ENCODE measurements around the gene FIBP.

DNA sequence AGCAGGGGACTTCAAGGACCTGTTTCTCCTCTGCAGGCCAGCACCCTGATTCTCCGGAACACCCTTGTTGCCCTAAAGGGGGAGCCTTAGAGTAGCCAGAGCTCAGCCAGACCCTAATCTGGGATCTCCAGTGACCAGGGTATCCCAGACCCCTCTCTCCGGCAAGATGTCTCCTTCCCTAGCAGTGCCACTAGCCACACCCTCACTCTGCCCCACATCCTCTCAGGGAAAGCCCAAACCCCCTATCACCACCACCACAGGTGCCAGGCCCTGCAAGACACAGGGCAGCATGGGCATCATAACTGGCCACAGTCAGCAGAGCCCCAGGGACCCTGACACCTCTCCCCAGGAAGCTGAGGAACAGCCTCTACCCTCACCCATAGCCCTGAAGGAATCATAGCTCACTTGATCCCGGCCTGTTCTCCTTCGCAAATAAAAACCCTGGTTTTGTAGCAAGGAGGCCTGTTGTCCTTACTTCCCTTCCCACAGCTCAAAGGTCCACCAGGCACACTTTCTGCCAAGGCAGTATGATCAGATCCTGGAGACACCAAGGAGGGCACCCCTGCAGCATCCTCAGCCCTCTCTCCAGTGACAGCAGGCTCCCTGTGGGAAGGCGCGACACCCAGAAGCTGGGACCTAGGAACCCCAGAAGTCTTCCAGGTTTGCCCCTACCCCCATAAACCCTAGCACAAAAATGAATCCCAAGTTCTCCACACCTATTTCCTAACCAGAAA, 34.9 kb downstream of the FIBP start:
- TF ChIP-seq, protein P1, sequence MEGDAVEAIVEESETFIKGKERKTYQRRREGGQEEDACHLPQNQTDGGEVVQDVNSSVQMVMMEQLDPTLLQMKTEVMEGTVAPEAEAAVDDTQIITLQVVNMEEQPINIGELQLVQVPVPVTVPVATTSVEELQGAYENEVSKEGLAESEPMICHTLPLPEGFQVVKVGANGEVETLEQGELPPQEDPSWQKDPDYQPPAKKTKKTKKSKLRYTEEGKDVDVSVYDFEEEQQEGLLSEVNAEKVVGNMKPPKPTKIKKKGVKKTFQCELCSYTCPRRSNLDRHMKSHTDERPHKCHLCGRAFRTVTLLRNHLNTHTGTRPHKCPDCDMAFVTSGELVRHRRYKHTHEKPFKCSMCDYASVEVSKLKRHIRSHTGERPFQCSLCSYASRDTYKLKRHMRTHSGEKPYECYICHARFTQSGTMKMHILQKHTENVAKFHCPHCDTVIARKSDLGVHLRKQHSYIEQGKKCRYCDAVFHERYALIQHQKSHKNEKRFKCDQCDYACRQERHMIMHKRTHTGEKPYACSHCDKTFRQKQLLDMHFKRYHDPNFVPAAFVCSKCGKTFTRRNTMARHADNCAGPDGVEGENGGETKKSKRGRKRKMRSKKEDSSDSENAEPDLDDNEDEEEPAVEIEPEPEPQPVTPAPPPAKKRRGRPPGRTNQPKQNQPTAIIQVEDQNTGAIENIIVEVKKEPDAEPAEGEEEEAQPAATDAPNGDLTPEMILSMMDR (IDR thresholded peaks at IDR 0.05; ENCODE audit: insufficient read depth, low read depth, low read length), result no peak
- TF ChIP-seq EZH2 (IDR thresholded peaks at IDR 0.05; ENCODE audit: insufficient read depth, low read length), result no peak
